Measurements from ENCODE around the gene RIMOC1. TPM values are rescaled to one million over a fixed set of nuclear protein-coding genes. Genes with fewer than 3 reads are reported as not detected.

The RIMOC1 gene
- total and polyA plus RNA-seq, 2 of the 8 experiments (the other 6 are each of a cell fraction or from before 2014, with no cell fraction given), result 20.6 to 35.1 TPM

GRCh38 chr5:41893074-41893851, 10.9 kb upstream of the RIMOC1 start:
- no peak overlapping the region for H3K4ac ChIP-seq (replicated peaks; ENCODE audit: insufficient read length, low read depth, low read length)
- no peak overlapping the region for H3K27ac ChIP-seq (ENCODE audit: low read depth, low read length)
- no peak for TF ChIP-seq EP300 (IDR thresholded peaks at IDR 0.05; ENCODE audit: borderline replicate concordance in 1 of 2, low read depth in 2 of 2, low read length in 2 of 2)
- TF ChIP-seq GABPA (IDR thresholded peaks at IDR 0.05; ENCODE audit: borderline replicate concordance, insufficient read depth, low read length), result no peak
- TF ChIP-seq SAP30 (IDR thresholded peaks at IDR 0.05; ENCODE audit: insufficient read depth, insufficient replicate concordance, low read length), result no peak
- no peak for TF ChIP-seq PHF8 (conservative IDR thresholded peaks at IDR 0.05; ENCODE audit: low read depth, low read length)
- no peak for TF ChIP-seq CHD2 (IDR thresholded peaks at IDR 0.05; ENCODE audit: low read length)
- no peak for TF ChIP-seq JUN (IDR thresholded peaks at IDR 0.05; ENCODE audit: low read depth, low read length)
- TF ChIP-seq KDM1A (IDR thresholded peaks at IDR 0.05; ENCODE audit: borderline replicate concordance, low read length), result no peak
- no peak overlapping the region for H2AFZ ChIP-seq (ENCODE audit: low read length)
- H4K8ac ChIP-seq (ENCODE audit: extremely low read depth, insufficient read depth, low read length), result no peak overlapping the region
- CTCF ChIA-PET (ENCODE audit: partially characterized antibody), result no interaction called here
- no peak overlapping the region for H2BK20ac ChIP-seq (ENCODE audit: low read length)
- H2BK120ac ChIP-seq (replicated peaks; ENCODE audit: low read depth, low read length), result no peak overlapping the region
- H3K36me3 ChIP-seq (ENCODE audit: control insufficient read depth in 2 of 4, insufficient read depth in 4 of 4, low read length in 3 of 4), result no peaks in the 10 kb centered on the region
- no peak overlapping the region for H2AK5ac ChIP-seq (ENCODE audit: low read depth, low read length)
- H4K5ac ChIP-seq (ENCODE audit: insufficient read length, low read depth, low read length), result no peak overlapping the region
- H2BK15ac ChIP-seq (ENCODE audit: low read length), result no peak overlapping the region
- H2BK5ac ChIP-seq (ENCODE audit: low read depth, low read length), result no peak overlapping the region
- no peak for DNase-seq (ENCODE audit: low read depth in 1 of 2, low spot score in 2 of 2)
- H4K91ac ChIP-seq (replicated peaks; ENCODE audit: insufficient read length, low read length), result no peak overlapping the region
- no peak overlapping the region for H2BK12ac ChIP-seq (ENCODE audit: low read depth, low read length)
- H3K9ac ChIP-seq (replicated peaks in 1 of 4; ENCODE audit: extremely low read depth in 1 of 4, low read depth in 3 of 4, low read length in 3 of 4), result no peak overlapping the region
- H3K4me2 ChIP-seq (ENCODE audit: insufficient read depth in 1 of 2, low read depth in 2 of 2, low read length in 2 of 2), result no peak overlapping the region
- POLR2A ChIA-PET (ENCODE audit: partially characterized antibody), result no interaction called here
- H3K4me3 ChIP-seq (ENCODE audit: extremely low read depth in 1 of 4, insufficient read depth in 2 of 4, low read depth in 3 of 4, low read length in 4 of 4), result no peak overlapping the region
- H3K79me2 ChIP-seq (ENCODE audit: control insufficient read depth in 1 of 2, insufficient read depth in 2 of 2, low read length in 2 of 2), result no peaks in the 10 kb centered on the region
- no peak for FAIRE-seq
- no peak overlapping the region for H3K23ac ChIP-seq (ENCODE audit: insufficient read length)
- WGBS, 2 experiments (ENCODE audit: extremely low coverage in 1 of 2, insufficient coverage in 1 of 2, insufficient read length in 1 of 2, insufficient replicate concordance in 2 of 2, low coverage in 1 of 2, low lambda C conversion rate in 2 of 2, missing lambda C conversion rate in 1 of 2), result 95% methylated on average over 3 of the region's 3 CpGs; no CpG with 5 or more reads in 1 of the 2 experiments
- no peaks in the 10 kb centered on the region for H3K79me1 ChIP-seq (ENCODE audit: low read depth, low read length)
- no peak overlapping the region for H3K14ac ChIP-seq (ENCODE audit: insufficient read length)
- H3K9me3 ChIP-seq (ENCODE audit: insufficient read depth in 2 of 2, low read depth in 1 of 2, low read length in 1 of 2), result no peaks in the 10 kb centered on the region
- H3K27me3 ChIP-seq (replicated peaks in 1 of 4; ENCODE audit: control insufficient read depth in 3 of 4, extremely low read depth in 1 of 4, insufficient read depth in 3 of 4, low read length in 3 of 4), result no peaks in the 10 kb centered on the region
- no peak overlapping the region for H3K56ac ChIP-seq (replicated peaks; ENCODE audit: insufficient read length, low read depth, low read length)
- no peak overlapping the region for H3K18ac ChIP-seq (ENCODE audit: extremely low read depth, low read length)
- no peaks in the 10 kb centered on the region for H3K4me1 ChIP-seq (replicated peaks in 1 of 4; ENCODE audit: control insufficient read depth in 3 of 4, insufficient read depth in 4 of 4, low read length in 3 of 4)
- no peaks in the 10 kb centered on the region; the same call in 1 of the 2 replicates for H3K23me2 ChIP-seq (ENCODE audit: low read depth, low read length)
- H4K20me1 ChIP-seq (replicated peaks in 1 of 2; ENCODE audit: control insufficient read depth in 1 of 2, insufficient read depth in 2 of 2, low read length in 2 of 2), result no peaks in the 10 kb centered on the region

Data from H1 (cell line).